Stimulated activated CD8-positive, alpha-beta memory T cell treated with anti-CD3 and anti-CD28 coated beads, Interleukin-2, amount 100 ng/mL, for 48 hours (primary cell): ENCODE results near the gene INHBB.
"Not testable (repeated sequence)": the region's sequence is repeated elsewhere in the genome, so short reads cannot be mapped to it uniquely, and the experiment has no call there.

Experiments used
- DNase-seq, 2 donors: peaks; one replicate each; pipeline ENCODE4 v3.0.0-alpha.2; 2020; ENCODE audit warnings: low read depth in 2 of 2

The INHBB gene

GRCh38 chr2:120381661-120382060 lies 35.7 kb downstream of the INHBB start:
- DNase-seq = no peak

GRCh38 chr2:120382541-120383144 lies 36.7 kb downstream of the INHBB start:
- DNase-seq = no peak

GRCh38 chr2:120383191-120383590 lies 37.3 kb downstream of the INHBB start:
- DNase-seq = no peak

- no peak for DNase-seq
Observed at GRCh38 chr2:120383631-120384340, 37.9 kb downstream of the INHBB start.

- DNase-seq = no peak
Observed at GRCh38 chr2:120384486-120385354, 38.8 kb downstream of the INHBB start.

GRCh38 chr2:120385355-120386127 lies 39.6 kb downstream of the INHBB start:
- no peak for DNase-seq

- no peak for DNase-seq
Observed at GRCh38 chr2:120388222-120389035, 42.5 kb downstream of the INHBB start.

- no peak for DNase-seq
Observed at GRCh38 chr2:120389036-120389391, 43.1 kb downstream of the INHBB start.

GRCh38 chr2:120390381-120391055 lies 44.6 kb downstream of the INHBB start:
- DNase-seq = no peak

GRCh38 chr2:120391382-120391781 lies 45.4 kb downstream of the INHBB start:
- DNase-seq = not testable (repeated sequence)

GRCh38 chr2:120391911-120392665 lies 46.2 kb downstream of the INHBB start:
- DNase-seq = no peak

GRCh38 chr2:120392923-120393322 lies 47.0 kb downstream of the INHBB start:
- no peak for DNase-seq

- DNase-seq = no peak
Observed at GRCh38 chr2:120393456-120393855, 47.5 kb downstream of the INHBB start.

- no peak for DNase-seq
Observed at GRCh38 chr2:120394764-120395163, 48.8 kb downstream of the INHBB start.

- DNase-seq = no peak
Observed at GRCh38 chr2:120395221-120396012, 49.5 kb downstream of the INHBB start.

- no peak for DNase-seq
Observed at GRCh38 chr2:120396013-120396860, 50.3 kb downstream of the INHBB start.

- no peak for DNase-seq
Observed at GRCh38 chr2:120396861-120397811, 51.2 kb downstream of the INHBB start.
